ENCODE results near the gene NTRK1. TPM values are rescaled to one million over a fixed set of nuclear protein-coding genes. Genes with fewer than 3 reads are reported as not detected.

Gene NTRK1
- total and polyA plus RNA-seq, 4 donors: 0.13 to 0.17 (median 0.14) TPM

DNA sequence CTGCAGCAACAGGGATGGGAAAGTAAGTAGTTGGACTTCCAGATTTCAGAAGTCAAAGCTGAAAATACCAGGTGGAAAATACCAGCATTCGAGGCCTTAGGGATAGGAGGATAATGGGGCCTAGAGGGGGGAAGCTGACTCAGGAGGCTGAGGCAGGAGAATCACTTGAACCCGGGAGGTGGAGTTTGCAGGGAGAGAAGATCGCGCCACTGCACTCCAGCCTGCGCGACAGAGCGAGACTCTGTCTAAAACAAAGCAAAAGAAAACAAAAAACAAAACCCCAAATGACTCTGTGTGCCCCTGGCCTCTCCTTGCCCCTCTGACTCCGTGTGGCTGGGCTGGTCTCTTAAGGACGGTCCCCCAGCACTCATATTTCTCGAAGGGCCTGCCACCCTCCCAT lies 47.4 kb upstream of the NTRK1 start:
- Histone ChIP-seq H3K27me3 (ENCODE audit: control insufficient read depth in 4 of 4, insufficient read depth in 4 of 4, low read length in 3 of 4) (no peaks in the 10 kb centered on the region), H3K9ac (ENCODE audit: low read depth in 1 of 2, low read length in 2 of 2) (no peak overlapping the region), H3K4me1 (ENCODE audit: control insufficient read depth in 4 of 4, insufficient read depth in 4 of 4, low read length in 3 of 4) (peaks cover 3 to 8% (median 6%) of the 10 kb centered on the region in 4 donors), H3K27ac (ENCODE audit: low read depth in 1 of 2, low read length in 2 of 2) (no peak overlapping the region), H3K36me3 (ENCODE audit: control insufficient read depth in 4 of 4, insufficient read depth in 3 of 4, low read depth in 1 of 4, low read length in 3 of 4) (no peaks in the 10 kb centered on the region), H3K4me3 (ENCODE audit: low read depth in 1 of 3, low read length in 3 of 3) (peak overlapping the region in 1 of 3 donors; percentile 32), H3K9me3 (ENCODE audit: control insufficient read depth in 4 of 4, low read length in 3 of 4) (no peaks in the 10 kb centered on the region)
- no peak for TF ChIP-seq GABPA (IDR thresholded peaks at IDR 0.05 in 1 of 2, conservative IDR thresholded peaks at IDR 0.05 in 1 of 2)
- no peak for DNase-seq (ENCODE audit: low spot score)
- WGBS: 49% methylated on average over 10 of the region's 10 CpGs

DNA sequence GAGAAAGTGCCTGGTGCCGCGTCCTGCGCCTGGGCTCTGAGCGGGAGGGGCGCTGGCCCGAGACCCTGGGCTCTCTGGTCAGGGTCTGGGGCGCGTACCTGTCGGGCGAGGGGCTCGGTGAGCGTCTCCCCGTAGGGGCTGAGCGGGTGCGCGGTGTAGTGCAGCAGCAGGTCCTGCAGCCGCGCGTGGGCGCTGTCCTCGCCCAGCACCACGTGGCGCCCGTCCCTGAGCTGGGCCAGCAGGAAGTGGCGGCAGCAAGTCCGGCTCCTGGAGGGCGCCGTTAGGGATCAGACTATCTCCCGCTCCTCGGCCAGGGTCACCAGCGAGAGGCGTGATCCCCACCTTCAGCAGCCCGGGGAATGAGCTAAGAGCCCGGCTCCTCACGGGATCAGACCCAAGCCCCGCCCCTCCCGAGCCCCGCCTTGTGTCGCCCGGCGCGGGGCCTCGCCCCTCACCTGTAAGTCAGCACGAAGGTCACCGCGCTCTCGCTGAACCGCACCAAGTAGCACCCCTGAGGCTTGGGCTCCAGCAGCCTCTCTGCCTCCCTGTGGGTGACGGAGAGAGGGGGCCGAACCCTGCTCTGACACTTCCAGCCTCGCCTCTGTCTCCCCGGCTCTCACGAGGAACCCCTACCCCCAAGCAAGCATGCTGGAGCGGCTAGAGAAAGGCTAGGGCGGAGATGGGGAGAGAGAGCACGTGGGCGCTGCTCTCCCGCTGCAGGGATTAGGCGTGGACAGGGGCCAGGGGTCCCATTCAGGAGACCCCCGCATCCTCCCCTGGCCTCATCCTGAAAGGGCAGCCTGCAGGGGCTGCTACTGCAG lies 46.7 kb upstream of the NTRK1 start:
- Histone ChIP-seq H3K9me3 (ENCODE audit: control insufficient read depth in 4 of 4, low read length in 3 of 4) (no peaks in the 10 kb centered on the region), H3K4me3 (ENCODE audit: low read depth in 1 of 3, low read length in 3 of 3) (peak overlapping the region in 2 of 3 donors; percentile 20 to 32), H3K27ac (ENCODE audit: low read depth in 1 of 2, low read length in 2 of 2) (peak overlapping the region; percentile 74 to 84), H3K9ac (ENCODE audit: low read depth in 1 of 2, low read length in 2 of 2) (no peak overlapping the region), H3K27me3 (ENCODE audit: control insufficient read depth in 4 of 4, insufficient read depth in 4 of 4, low read length in 3 of 4) (no peaks in the 10 kb centered on the region), H3K36me3 (ENCODE audit: control insufficient read depth in 4 of 4, insufficient read depth in 3 of 4, low read depth in 1 of 4, low read length in 3 of 4) (no peaks in the 10 kb centered on the region), H3K4me1 (ENCODE audit: control insufficient read depth in 4 of 4, insufficient read depth in 4 of 4, low read length in 3 of 4) (peaks cover 3 to 8% (median 6%) of the 10 kb centered on the region in 4 donors)
- peak; percentile 41 for DNase-seq (ENCODE audit: low spot score)
- TF ChIP-seq, protein P1, sequence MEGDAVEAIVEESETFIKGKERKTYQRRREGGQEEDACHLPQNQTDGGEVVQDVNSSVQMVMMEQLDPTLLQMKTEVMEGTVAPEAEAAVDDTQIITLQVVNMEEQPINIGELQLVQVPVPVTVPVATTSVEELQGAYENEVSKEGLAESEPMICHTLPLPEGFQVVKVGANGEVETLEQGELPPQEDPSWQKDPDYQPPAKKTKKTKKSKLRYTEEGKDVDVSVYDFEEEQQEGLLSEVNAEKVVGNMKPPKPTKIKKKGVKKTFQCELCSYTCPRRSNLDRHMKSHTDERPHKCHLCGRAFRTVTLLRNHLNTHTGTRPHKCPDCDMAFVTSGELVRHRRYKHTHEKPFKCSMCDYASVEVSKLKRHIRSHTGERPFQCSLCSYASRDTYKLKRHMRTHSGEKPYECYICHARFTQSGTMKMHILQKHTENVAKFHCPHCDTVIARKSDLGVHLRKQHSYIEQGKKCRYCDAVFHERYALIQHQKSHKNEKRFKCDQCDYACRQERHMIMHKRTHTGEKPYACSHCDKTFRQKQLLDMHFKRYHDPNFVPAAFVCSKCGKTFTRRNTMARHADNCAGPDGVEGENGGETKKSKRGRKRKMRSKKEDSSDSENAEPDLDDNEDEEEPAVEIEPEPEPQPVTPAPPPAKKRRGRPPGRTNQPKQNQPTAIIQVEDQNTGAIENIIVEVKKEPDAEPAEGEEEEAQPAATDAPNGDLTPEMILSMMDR (IDR thresholded peaks at IDR 0.05; ENCODE audit: low read depth, low read length, missing input control): peak; percentile 30
- TF ChIP-seq, protein P2, sequence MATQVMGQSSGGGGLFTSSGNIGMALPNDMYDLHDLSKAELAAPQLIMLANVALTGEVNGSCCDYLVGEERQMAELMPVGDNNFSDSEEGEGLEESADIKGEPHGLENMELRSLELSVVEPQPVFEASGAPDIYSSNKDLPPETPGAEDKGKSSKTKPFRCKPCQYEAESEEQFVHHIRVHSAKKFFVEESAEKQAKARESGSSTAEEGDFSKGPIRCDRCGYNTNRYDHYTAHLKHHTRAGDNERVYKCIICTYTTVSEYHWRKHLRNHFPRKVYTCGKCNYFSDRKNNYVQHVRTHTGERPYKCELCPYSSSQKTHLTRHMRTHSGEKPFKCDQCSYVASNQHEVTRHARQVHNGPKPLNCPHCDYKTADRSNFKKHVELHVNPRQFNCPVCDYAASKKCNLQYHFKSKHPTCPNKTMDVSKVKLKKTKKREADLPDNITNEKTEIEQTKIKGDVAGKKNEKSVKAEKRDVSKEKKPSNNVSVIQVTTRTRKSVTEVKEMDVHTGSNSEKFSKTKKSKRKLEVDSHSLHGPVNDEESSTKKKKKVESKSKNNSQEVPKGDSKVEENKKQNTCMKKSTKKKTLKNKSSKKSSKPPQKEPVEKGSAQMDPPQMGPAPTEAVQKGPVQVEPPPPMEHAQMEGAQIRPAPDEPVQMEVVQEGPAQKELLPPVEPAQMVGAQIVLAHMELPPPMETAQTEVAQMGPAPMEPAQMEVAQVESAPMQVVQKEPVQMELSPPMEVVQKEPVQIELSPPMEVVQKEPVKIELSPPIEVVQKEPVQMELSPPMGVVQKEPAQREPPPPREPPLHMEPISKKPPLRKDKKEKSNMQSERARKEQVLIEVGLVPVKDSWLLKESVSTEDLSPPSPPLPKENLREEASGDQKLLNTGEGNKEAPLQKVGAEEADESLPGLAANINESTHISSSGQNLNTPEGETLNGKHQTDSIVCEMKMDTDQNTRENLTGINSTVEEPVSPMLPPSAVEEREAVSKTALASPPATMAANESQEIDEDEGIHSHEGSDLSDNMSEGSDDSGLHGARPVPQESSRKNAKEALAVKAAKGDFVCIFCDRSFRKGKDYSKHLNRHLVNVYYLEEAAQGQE (IDR thresholded peaks at IDR 0.05): no peak
- peak in 1 of 2 donors; percentile 42 for TF ChIP-seq RAD21 (IDR thresholded peaks at IDR 0.05)
- WGBS: 14% methylated on average over 60 of the region's 60 CpGs

DNA sequence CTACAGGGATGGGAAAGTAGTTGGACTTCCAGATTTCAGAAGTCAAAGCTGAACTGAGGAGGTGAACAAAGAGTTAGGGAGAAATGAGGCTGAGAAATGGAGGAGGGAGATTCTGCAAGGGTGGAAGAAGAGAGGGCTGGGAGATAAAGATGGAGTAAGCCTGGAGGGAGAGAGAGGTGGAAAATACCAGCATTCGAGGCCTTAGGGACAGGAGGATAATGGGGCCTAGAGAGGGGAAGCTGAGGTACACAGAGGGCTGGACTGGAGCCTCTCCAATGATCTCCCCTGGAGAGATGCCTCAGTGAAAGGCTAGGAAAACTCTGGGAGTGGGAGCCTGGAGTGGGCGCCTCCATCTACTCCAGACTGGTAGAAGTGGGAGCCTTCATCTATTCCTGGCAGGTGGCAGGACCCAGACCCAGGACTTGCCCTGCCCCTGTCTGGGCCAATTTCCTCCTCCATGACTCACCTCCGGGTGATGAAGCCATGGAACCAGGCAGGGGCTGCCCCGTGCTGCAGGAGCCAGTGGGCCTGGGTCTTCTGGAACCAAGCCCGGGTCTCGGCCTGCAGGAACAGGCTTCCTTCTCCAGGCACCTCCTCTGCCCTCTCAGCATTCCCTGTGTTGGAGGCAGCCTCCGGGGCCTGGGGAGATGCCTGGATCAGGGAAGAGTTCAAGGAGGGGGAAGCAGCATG lies 45.9 kb upstream of the NTRK1 start:
- Histone ChIP-seq H3K27me3 (ENCODE audit: control insufficient read depth in 4 of 4, insufficient read depth in 4 of 4, low read length in 3 of 4) (no peaks in the 10 kb centered on the region), H3K4me3 (ENCODE audit: low read depth in 1 of 3, low read length in 3 of 3) (no peak overlapping the region), H3K4me1 (ENCODE audit: control insufficient read depth in 4 of 4, insufficient read depth in 4 of 4, low read length in 3 of 4) (peaks cover 3 to 8% (median 6%) of the 10 kb centered on the region in 4 donors), H3K27ac (ENCODE audit: low read depth in 1 of 2, low read length in 2 of 2) (peak overlapping the region; percentile 74 to 84), H3K9me3 (ENCODE audit: control insufficient read depth in 4 of 4, low read length in 3 of 4) (no peaks in the 10 kb centered on the region), H3K36me3 (ENCODE audit: control insufficient read depth in 4 of 4, insufficient read depth in 3 of 4, low read depth in 1 of 4, low read length in 3 of 4) (no peaks in the 10 kb centered on the region), H3K9ac (ENCODE audit: low read depth in 1 of 2, low read length in 2 of 2) (no peak overlapping the region)
- DNase-seq (ENCODE audit: low spot score): no peak
- 86% methylated on average over 7 of the region's 7 CpGs for WGBS
- TF ChIP-seq RAD21 (IDR thresholded peaks at IDR 0.05) (no peak), RXRA (IDR thresholded peaks at IDR 0.05) (no peak), TAF1 (conservative IDR thresholded peaks at IDR 0.05) (no peak), NR2F2 (IDR thresholded peaks at IDR 0.05) (no peak), HNF4A (conservative IDR thresholded peaks at IDR 0.05) (no peak), JUND (IDR thresholded peaks at IDR 0.05) (no peak), FOXA1 (IDR thresholded peaks at IDR 0.05) (no peak)
- TF ChIP-seq, protein P1 (IDR thresholded peaks at IDR 0.05; ENCODE audit: low read depth, low read length, missing input control): no peak

All from liver (tissue), 9 donors.